HCT116 (cell line): ENCODE results near the gene INPP1.
"Not testable (repeated sequence)": the region's sequence is repeated elsewhere in the genome, so short reads cannot be mapped to it uniquely, and the experiment has no call there.

ENCODE experiments used
- CTCF ChIP-seq, 3 experiments: fragments of 200-600 bp in 1 of 3; sonication (generic) in 1 of 3; IDR thresholded peaks in 2 of 3; conservative IDR thresholded peaks in 1 of 3; 2 replicates each; pipeline ENCODE4 v1.5.1; 2012 to 2017; ENCODE audit warnings: low read depth in 2 of 3, low read length in 2 of 3, antibody characterized with exemption in 1 of 3, borderline replicate concordance in 1 of 3, control low read depth in 1 of 3, mild to moderate bottlenecking in 1 of 3, mixed read lengths in 1 of 3, mixed run types in 1 of 3, moderate library complexity in 1 of 3; ENCODE audit not compliant: insufficient read depth in 1 of 3
- EGR1 ChIP-seq: IDR thresholded peaks from 2 replicates; pipeline ENCODE4 v1.6.1; 2012; ENCODE audit warnings: low read depth
- JUND ChIP-seq: IDR thresholded peaks from 2 replicates; pipeline ENCODE4 v1.6.1; 2012
- POLR2A ChIP-seq: IDR thresholded peaks from 2 replicates; pipeline ENCODE4 v1.7.0; 2011; ENCODE audit warnings: borderline replicate concordance; ENCODE audit not compliant: insufficient read depth, insufficient read length; ENCODE audit errors: extremely low read depth
- POLR2AphosphoS5 ChIP-seq: IDR thresholded peaks from 2 replicates; pipeline ENCODE4 v1.6.1; 2011; ENCODE audit warnings: mild to moderate bottlenecking, low read depth, low read length, moderate library complexity
- RAD21 ChIP-seq: IDR thresholded peaks from 2 replicates; pipeline ENCODE4 v1.6.1; 2012; ENCODE audit warnings: low read depth, mild to moderate bottlenecking
- YY1 ChIP-seq: IDR thresholded peaks from 2 replicates; pipeline ENCODE4 v1.6.1; 2011; ENCODE audit warnings: low read length, low read depth, moderate library complexity, mild to moderate bottlenecking; ENCODE audit not compliant: insufficient replicate concordance; ENCODE audit errors: extremely low read depth

GRCh38 chr2:190297880-190298279 lies 45.5 kb upstream of the INPP1 start:
- not testable (repeated sequence) for TF ChIP-seq POLR2AphosphoS5; POLR2A; JUND; EGR1; YY1; CTCF (IDR thresholded peaks at IDR 0.05 in 2 of 3, conservative IDR thresholded peaks at IDR 0.05 in 1 of 3; ENCODE audit: borderline replicate concordance in 1 of 3, insufficient read depth in 1 of 3, low read depth in 2 of 3, low read length in 2 of 3); RAD21
